GM23338 (cell line): Measurements from ENCODE around the gene SLBP. TPM values are rescaled to one million over a fixed set of nuclear protein-coding genes. Genes with fewer than 3 reads are reported as not detected.
"Not testable (repeated sequence)": the region's sequence is repeated elsewhere in the genome, so short reads cannot be mapped to it uniquely, and the experiment has no call there.

Experiments
- ATAC-seq: fragments of 200-7000 bp; cut with Tn5 transposase; 3 replicates; pipeline ENCODE4 v1.9.1; 2020
- DNase-seq: peaks from one replicate; pipeline ENCODE4 v3.0.0-alpha.2; 2015; ENCODE audit warnings: low spot score
- H2AFZ ChIP-seq: fragments of 200-600 bp; sonication (generic); 2 replicates; pipeline ENCODE4 v1.8.0; 2016; ENCODE audit warnings: antibody characterized with exemption, mild to moderate bottlenecking, moderate library complexity
- H3F3A ChIP-seq: fragments of 200-600 bp; sonication (generic); replicated peaks from 2 replicates; pipeline ENCODE4 v1.8.0; 2017; ENCODE audit warnings: antibody characterized with exemption, mixed run types, low read depth
- H3K27ac ChIP-seq: fragments of 200-600 bp; sonication (generic); 2 replicates; pipeline ENCODE4 v1.6.1; 2016; ENCODE audit warnings: low read depth
- H3K27me3 ChIP-seq: fragments of 200-600 bp; sonication (generic); 2 replicates; pipeline ENCODE4 v1.8.0; 2016; ENCODE audit warnings: mild to moderate bottlenecking, mixed run types, moderate library complexity; ENCODE audit not compliant: insufficient read depth
- H3K36me3 ChIP-seq: fragments of 200-600 bp; sonication (generic); 2 replicates; pipeline ENCODE4 v1.8.0; 2016; ENCODE audit warnings: mild to moderate bottlenecking; ENCODE audit not compliant: insufficient read depth
- H3K4me1 ChIP-seq: fragments of 200-600 bp; sonication (generic); 2 replicates; pipeline ENCODE4 v1.8.0; 2016; ENCODE audit warnings: mild to moderate bottlenecking, moderate library complexity; ENCODE audit not compliant: insufficient read depth
- H3K4me2 ChIP-seq: fragments of 200-600 bp; sonication (generic); 2 replicates; pipeline ENCODE4 v1.7.1; 2017; ENCODE audit warnings: mixed run types
- H3K4me3 ChIP-seq: fragments of 200-600 bp; sonication (generic); 2 replicates; pipeline ENCODE4 v1.6.1; 2016; ENCODE audit warnings: mixed run types
- H3K79me2 ChIP-seq: fragments of 200-600 bp; sonication (generic); replicated peaks from 2 replicates; pipeline ENCODE4 v1.8.0; 2017; ENCODE audit warnings: mild to moderate bottlenecking; ENCODE audit not compliant: insufficient read depth
- H3K9me2 ChIP-seq: fragments of 200-600 bp; sonication (generic); 2 replicates; pipeline ENCODE4 v1.8.0; 2017; ENCODE audit not compliant: insufficient read depth
- H4K20me1 ChIP-seq: fragments of 200-600 bp; sonication (generic); replicated peaks from 2 replicates; pipeline ENCODE4 v1.8.0; 2017; ENCODE audit warnings: mild to moderate bottlenecking; ENCODE audit not compliant: insufficient read depth
- H3K27ac Mint-ChIP-seq: 2 replicates; pipeline ENCODE4 v1.8.0; 2020; ENCODE audit warnings: inconsistent platforms, mild to moderate bottlenecking, moderate library complexity, mixed read lengths
- H3K27me3 Mint-ChIP-seq: 3 replicates; pipeline ENCODE4 v1.8.0; 2022; ENCODE audit warnings: low read depth, mild to moderate bottlenecking, moderate library complexity, mixed read lengths, inconsistent platforms; ENCODE audit not compliant: insufficient read depth, poor library complexity
- H3K36me3 Mint-ChIP-seq: 3 replicates; pipeline ENCODE4 v1.8.0; 2021; ENCODE audit warnings: low read depth, mild to moderate bottlenecking, inconsistent platforms, moderate library complexity, mixed read lengths
- H3K4me1 Mint-ChIP-seq: 3 replicates; pipeline ENCODE4 v1.8.0; 2020; ENCODE audit warnings: mild to moderate bottlenecking, inconsistent platforms, mixed read lengths
- H3K4me3 Mint-ChIP-seq: 3 replicates; pipeline ENCODE4 v1.8.0; 2021; ENCODE audit warnings: moderate library complexity, mild to moderate bottlenecking, inconsistent platforms, mixed read lengths
- H3K9me3 Mint-ChIP-seq: 3 replicates; pipeline ENCODE4 v1.8.0; 2020; ENCODE audit warnings: moderate library complexity, mild to moderate bottlenecking, inconsistent platforms, mixed read lengths
- CREB1 ChIP-seq: fragments of 250-450 bp; sonication (Bioruptor Pico); IDR thresholded peaks from 2 replicates; pipeline ENCODE4 v1.5.0; 2020; ENCODE audit warnings: low read depth, mild to moderate bottlenecking, moderate library complexity
- ETS1 ChIP-seq: IDR thresholded peaks from 2 replicates; pipeline ENCODE4 v1.6.1; 2016; ENCODE audit warnings: antibody characterized with exemption
- JUNB ChIP-seq: IDR thresholded peaks from one replicate; pipeline ENCODE4 v1.6.1; 2016; ENCODE audit warnings: antibody characterized with exemption; ENCODE audit not compliant: unreplicated experiment
- NANOG ChIP-seq: IDR thresholded peaks from 2 replicates; pipeline ENCODE4 v1.6.1; 2016; ENCODE audit warnings: antibody characterized with exemption, borderline replicate concordance
- ZNF114 ChIP-seq: fragments of 250-450 bp; sonication (Bioruptor Pico); IDR thresholded peaks from 2 replicates; pipeline ENCODE4 v1.5.0; 2020; ENCODE audit warnings: mild to moderate bottlenecking, moderate library complexity
- ZNF331 ChIP-seq: fragments of 250-450 bp; sonication (Bioruptor Pico); IDR thresholded peaks from 2 replicates; pipeline ENCODE4 v1.5.0; 2020; ENCODE audit warnings: low read depth, mild to moderate bottlenecking, moderate library complexity
- polyA plus RNA-seq: library from polyadenylated mRNA; unstranded; fragments of >200 nt; fragmentation: Nextera tagmentation; extraction: Ambion mirVana; gene quantifications from 2 replicates; pipeline ENCODE4 v1.2.1, GENCODE V29; 2016
- total RNA-seq: library from RNA; depleted of rRNA; stranded (reverse); fragments of >200 nt; shearing (Covaris generic); gene quantifications from 2 replicates; pipeline ENCODE4 v1.2.3, GENCODE V29; 2014
- TF ChIP-seq, protein P1 (sequence below): fragments of 250-450 bp; sonication (Bioruptor Pico); IDR thresholded peaks from 2 replicates; pipeline ENCODE4 v1.5.0; 2020; ENCODE audit warnings: mild to moderate bottlenecking, moderate library complexity
- TF ChIP-seq, protein P2 (sequence below), 2 experiments: fragments of 200-600 bp in 1 of 2; sonication (generic) in 1 of 2; conservative IDR thresholded peaks; 2 replicates each; pipeline versions ENCODE4 v1.5.1 to v1.6.1; 2016 to 2017; ENCODE audit warnings: antibody characterized with exemption in 2 of 2, low read depth in 2 of 2, mild to moderate bottlenecking in 2 of 2, moderate library complexity in 1 of 2

The SLBP gene
- total and polyA plus RNA-seq, 2 experiments from 2014 or later = 54.4 to 58.6 TPM

- TF ChIP-seq, protein P1, sequence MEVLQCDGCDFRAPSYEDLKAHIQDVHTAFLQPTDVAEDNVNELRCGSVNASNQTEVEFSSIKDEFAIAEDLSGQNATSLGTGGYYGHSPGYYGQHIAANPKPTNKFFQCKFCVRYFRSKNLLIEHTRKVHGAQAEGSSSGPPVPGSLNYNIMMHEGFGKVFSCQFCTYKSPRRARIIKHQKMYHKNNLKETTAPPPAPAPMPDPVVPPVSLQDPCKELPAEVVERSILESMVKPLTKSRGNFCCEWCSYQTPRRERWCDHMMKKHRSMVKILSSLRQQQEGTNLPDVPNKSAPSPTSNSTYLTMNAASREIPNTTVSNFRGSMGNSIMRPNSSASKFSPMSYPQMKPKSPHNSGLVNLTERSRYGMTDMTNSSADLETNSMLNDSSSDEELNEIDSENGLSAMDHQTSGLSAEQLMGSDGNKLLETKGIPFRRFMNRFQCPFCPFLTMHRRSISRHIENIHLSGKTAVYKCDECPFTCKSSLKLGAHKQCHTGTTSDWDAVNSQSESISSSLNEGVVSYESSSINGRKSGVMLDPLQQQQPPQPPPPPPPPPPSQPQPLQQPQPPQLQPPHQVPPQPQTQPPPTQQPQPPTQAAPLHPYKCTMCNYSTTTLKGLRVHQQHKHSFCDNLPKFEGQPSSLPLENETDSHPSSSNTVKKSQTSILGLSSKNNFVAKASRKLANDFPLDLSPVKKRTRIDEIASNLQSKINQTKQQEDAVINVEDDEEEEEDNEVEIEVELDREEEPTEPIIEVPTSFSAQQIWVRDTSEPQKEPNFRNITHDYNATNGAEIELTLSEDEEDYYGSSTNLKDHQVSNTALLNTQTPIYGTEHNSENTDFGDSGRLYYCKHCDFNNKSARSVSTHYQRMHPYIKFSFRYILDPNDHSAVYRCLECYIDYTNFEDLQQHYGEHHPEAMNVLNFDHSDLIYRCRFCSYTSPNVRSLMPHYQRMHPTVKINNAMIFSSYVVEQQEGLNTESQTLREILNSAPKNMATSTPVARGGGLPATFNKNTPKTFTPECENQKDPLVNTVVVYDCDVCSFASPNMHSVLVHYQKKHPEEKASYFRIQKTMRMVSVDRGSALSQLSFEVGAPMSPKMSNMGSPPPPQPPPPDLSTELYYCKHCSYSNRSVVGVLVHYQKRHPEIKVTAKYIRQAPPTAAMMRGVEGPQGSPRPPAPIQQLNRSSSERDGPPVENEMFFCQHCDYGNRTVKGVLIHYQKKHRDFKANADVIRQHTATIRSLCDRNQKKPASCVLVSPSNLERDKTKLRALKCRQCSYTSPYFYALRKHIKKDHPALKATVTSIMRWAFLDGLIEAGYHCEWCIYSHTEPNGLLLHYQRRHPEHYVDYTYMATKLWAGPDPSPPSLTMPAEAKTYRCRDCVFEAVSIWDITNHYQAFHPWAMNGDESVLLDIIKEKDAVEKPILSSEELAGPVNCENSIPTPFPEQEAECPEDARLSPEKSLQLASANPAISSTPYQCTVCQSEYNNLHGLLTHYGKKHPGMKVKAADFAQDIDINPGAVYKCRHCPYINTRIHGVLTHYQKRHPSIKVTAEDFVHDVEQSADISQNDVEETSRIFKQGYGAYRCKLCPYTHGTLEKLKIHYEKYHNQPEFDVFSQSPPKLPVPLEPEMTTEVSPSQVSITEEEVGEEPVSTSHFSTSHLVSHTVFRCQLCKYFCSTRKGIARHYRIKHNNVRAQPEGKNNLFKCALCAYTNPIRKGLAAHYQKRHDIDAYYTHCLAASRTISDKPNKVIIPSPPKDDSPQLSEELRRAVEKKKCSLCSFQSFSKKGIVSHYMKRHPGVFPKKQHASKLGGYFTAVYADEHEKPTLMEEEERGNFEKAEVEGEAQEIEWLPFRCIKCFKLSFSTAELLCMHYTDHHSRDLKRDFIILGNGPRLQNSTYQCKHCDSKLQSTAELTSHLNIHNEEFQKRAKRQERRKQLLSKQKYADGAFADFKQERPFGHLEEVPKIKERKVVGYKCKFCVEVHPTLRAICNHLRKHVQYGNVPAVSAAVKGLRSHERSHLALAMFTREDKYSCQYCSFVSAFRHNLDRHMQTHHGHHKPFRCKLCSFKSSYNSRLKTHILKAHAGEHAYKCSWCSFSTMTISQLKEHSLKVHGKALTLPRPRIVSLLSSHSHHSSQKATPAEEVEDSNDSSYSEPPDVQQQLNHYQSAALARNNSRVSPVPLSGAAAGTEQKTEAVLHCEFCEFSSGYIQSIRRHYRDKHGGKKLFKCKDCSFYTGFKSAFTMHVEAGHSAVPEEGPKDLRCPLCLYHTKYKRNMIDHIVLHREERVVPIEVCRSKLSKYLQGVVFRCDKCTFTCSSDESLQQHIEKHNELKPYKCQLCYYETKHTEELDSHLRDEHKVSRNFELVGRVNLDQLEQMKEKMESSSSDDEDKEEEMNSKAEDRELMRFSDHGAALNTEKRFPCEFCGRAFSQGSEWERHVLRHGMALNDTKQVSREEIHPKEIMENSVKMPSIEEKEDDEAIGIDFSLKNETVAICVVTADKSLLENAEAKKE (CRISPR knock-in tag) = no peak
- TF ChIP-seq, protein P2, sequence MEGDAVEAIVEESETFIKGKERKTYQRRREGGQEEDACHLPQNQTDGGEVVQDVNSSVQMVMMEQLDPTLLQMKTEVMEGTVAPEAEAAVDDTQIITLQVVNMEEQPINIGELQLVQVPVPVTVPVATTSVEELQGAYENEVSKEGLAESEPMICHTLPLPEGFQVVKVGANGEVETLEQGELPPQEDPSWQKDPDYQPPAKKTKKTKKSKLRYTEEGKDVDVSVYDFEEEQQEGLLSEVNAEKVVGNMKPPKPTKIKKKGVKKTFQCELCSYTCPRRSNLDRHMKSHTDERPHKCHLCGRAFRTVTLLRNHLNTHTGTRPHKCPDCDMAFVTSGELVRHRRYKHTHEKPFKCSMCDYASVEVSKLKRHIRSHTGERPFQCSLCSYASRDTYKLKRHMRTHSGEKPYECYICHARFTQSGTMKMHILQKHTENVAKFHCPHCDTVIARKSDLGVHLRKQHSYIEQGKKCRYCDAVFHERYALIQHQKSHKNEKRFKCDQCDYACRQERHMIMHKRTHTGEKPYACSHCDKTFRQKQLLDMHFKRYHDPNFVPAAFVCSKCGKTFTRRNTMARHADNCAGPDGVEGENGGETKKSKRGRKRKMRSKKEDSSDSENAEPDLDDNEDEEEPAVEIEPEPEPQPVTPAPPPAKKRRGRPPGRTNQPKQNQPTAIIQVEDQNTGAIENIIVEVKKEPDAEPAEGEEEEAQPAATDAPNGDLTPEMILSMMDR (conservative IDR thresholded peaks at IDR 0.05; ENCODE audit: low read depth in 2 of 2) = no peak
- TF ChIP-seq CREB1 (CRISPR knock-in tag) = no peak
- TF ChIP-seq ETS1 = no peak
- no peak for TF ChIP-seq JUNB
- no peak for TF ChIP-seq ZNF331 (CRISPR knock-in tag)
- no peak for TF ChIP-seq ZNF114 (CRISPR knock-in tag)
- TF ChIP-seq NANOG = no peak
Observed at GRCh38 chr4:1703867-1704266, 8.3 kb downstream of the SLBP start (continued).

DNA sequence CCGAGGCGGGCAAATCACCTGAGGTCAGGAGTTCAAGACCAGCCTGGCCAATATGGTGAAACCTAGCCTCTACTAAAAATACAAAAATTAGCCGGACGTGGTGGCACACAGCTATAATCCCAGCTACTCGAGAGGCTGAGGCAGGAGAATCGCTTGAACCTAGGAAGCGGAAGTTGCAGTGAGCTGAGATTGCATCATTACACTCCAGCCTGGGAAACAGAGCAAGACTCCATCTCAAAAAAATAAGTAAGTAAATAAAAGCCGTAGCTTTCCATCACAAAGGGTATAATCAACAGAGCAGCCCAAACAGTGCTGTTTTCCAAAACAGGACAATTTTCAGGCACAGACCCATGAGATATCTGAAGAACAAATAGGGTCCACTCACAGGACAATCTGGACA lies 10.4 kb downstream of the SLBP start:
- H2AFZ ChIP-seq, H3F3A ChIP-seq, H3K9me2 ChIP-seq, H3K27ac Mint-ChIP-seq, H3K4me2 ChIP-seq, H3K9me3 Mint-ChIP-seq, ATAC-seq, H3K27ac ChIP-seq, H3K4me1 Mint-ChIP-seq, H3K27me3 Mint-ChIP-seq, H3K36me3 ChIP-seq, H3K4me3 ChIP-seq, H3K4me1 ChIP-seq, H3K27me3 ChIP-seq, H3K4me3 Mint-ChIP-seq, DNase-seq: not testable (repeated sequence)
- H3K36me3 Mint-ChIP-seq = peaks cover 62% of the 10 kb centered on the region
- Histone ChIP-seq H3K79me2 (peaks cover 55% of the 10 kb centered on the region), H4K20me1 (peaks cover 23% of the 10 kb centered on the region)
